Activated CD4-positive, alpha-beta T cell treated with anti-CD3 and anti-CD28 coated beads, Interleukin-2, amount 50 U/mL, for 16 hours (primary cell): Measurements from ENCODE around the gene MMEL1.
"Not testable (repeated sequence)": the region's sequence is repeated elsewhere in the genome, so short reads cannot be mapped to it uniquely, and the experiment has no call there.

Source experiments
- DNase-seq: peaks from one replicate; pipeline ENCODE4 v3.0.0-alpha.2; 2020

The MMEL1 gene

DNA sequence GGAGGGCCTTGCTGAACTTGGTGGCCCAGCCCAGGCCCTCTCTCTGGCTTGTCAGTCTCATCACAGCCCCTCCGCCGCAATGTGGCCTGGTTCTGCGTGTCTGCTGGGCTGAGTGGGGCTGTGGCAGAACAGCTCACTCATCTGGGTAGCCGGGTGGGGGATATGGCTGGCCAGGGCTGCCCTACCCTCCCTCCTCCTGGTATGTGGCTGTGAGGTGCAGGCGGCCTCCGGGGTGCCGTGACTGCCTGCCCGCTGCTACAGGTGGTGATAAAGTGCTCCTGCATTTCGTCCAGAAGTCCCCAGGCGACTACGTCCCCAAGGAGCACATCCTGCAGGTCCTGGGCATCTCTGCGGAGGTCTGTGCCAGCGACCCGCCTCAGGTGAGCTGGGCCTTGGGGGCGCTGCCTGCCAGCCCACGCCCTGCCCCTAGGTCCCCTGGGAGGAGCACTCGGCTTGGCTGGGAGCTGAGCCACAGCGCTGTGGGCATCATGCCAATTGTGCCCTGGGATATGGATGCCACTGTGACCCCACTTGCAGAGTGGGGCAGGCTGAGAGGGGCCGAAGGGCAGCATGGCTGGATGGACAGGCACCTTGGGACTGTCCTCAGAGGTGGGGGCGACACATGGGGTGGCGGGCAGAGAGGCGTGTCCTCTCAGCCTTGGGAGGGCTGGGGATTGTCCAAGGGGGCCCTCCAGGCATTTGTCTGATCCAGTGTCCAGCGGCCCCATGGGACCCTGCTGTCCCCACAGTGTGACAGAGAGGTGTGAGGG lies 44.0 kb downstream of the MMEL1 start:
- DNase-seq, result no peak

DNA sequence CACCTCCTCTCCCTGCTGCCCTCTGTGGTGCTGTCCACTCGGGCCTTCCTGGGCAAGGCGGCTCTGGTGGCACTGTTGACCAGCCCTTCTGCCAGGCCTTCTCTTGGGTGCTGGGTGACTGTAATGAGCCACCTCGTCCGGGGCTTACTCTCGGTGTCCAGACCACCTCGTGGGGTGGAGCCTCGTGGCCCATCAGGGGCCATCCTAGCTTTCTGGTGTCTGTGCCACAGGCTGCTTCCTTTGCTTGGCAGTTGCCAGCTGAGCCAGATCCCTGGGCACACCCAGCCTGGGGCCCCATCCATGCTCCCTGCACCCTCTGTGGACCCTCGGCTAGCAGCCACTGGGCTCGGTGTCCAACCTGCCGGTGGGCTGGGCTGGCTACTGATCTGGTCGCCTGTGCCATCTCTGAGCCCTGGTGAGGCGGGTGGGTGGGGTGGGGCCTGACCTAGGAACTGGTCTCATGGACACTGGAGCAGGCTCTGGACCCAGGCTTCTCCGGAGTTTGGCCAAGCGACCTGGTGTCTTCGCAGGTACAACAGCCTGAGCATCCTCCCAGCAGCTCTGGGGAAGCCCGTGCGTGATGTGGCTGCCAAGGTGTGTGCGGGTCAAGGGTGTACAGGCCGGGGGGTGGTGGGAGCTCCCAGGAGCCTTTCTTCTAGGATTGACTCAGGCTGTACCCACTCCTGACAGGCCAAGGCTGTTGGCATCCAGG lies 44.8 kb downstream of the MMEL1 start:
- no peak for DNase-seq

DNA sequence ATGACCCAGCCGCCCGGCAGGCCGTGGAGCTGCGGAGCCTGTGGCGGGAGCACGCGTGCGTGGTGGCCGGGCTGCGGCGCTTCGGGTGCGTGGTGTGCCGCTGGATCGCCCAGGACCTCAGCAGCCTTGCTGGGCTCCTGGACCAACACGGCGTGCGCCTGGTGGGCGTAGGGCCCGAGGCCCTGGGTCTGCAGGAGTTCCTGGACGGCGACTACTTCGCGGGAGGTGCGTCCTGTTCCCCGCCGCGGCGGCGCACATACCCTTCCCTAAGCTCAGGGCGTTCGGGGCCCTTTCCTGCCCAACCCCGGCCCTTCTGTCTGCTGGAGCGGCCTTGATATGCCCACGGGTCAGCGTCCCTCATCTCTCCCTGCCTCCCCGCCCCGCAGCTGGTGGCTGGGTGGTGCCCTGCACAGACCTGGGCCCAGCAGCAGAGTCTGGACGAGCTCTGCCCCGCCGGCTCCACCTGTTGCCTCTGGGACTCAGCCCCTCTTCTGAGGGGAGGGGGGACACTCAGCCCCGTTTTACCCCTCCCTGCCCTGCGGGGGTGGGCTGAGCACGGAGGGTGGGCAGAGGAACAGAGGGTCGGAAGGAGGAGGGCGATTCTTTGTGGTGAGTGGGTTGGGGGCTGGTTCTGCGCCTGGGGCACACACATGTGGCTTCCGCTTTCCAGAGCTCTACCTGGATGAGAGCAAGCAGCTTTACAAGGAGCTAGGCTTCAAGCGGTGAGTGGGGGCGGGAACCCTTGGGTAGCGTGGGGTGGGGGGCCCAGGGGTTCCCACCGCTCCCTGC lies 45.6 kb downstream of the MMEL1 start:
- DNase-seq, result peak; percentile 12

DNA sequence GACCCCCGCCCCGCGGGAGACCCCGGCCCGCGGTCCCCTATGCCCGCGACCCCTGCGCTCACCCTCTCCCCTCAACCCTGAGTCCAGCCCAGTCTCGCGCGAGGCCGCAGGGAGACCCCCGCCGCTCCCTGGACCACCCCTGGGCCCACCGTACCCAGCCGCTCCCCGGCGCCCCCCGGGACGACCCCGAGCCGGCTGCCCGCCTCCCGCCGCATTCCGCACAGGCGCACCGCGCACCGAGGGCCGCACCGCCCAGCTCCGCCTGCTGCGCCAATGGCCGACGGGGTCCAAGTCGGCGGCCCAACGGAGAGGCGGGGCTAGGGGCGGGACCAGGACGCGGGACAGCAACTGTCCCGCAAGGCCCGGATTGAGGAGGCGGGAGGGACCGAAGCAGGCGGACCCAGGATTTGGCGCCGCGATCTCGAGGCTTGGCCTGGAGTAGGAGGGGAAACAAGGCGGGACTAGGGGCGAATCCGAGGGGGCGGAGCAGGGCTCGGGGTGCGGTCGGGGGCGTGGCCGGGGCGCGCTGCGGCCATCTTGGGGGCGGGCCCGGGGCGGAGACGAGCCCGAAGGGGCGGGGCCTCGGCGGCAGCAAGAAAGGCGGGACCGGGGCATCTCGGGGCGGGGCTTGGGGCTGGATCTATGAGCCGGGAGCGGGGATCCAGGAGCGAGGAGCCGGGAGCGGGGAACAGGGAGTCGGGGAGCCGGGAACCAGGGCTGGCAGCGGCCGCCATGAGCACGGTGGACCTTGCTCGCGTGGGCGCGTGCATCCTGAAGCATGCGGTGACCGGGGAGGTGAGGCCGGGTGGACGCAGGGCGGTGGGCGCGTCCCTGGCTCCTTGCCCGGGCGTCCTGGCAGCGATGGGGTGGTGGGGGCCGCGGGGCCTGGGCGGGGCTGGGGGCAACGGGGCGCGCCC lies 46.4 kb downstream of the MMEL1 start, which contains the start of gene PRXL2B:
Gene PRXL2B, plus strand, starts transcription at position 624 of the 917 bp plus-strand sequence. Its CDS starts 109 bp downstream, at position 733.
- peak; percentile 99 for DNase-seq

DNA sequence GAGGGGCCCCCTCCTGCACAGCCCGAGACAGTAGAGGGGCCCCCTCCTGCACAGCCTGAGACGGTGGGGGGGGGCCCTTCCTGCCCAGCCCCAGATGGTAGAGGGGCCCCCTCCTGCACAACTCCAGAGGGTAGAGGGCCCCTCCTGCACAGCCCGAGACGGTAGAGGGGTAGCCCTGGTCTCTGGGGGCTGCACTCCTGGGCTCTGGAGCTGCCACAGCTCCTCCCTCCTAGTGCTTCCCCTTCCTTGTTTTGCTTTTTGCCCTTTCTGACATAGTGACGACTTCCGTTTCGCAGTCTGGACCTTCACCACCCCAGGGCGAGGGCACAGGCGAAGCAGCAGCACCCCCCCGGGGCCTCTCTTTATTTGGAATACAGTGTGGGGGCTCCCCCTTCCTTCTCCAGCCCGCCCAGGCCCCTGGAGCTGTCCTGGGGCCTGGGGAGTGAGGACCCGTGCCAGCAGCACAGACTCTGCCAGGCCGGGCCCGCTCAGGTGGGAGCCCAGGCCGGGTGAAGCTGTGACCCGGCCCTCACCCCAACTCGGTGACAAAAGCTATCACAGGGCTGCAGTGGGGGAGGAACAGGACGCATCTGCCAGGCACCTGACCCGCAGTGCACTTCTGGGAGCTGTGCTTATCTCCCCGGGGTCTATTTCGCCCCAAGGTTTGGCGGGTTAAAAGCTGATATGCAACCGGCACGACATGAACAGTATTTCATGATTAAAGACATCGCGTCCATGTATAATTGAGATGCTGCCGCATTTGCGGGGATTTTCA lies 47.3 kb downstream of the MMEL1 start:
- peak; percentile 77 for DNase-seq

DNA sequence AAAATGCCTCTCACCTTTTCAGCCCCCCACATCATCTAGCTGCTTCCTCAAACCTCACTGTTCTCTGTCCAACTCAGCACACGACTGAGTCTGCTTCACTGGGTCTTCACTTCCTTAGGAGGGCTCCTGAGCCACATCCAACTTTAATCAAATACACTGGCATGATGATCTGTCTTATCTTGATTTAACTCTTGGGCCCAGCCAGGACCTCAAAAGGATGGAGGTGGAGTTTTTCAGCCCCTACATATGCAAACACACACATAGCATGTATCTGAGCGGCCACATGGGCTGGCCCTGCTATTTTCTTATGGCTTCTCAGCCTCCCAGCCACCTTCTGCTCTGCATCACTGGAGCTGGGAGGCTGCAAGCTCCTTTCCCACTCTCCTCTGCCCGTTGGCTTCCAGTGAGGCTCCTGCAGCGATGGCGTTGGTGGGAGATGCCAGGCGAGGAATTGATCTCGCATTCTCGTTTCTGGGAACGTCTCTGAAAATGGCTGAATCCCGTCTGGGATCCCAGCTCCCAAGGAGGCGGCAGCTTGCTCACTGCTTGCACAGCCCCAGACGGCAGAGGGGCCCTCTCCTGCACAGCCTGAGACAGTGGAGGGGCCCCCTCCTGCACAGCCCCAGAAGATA lies 48.0 kb downstream of the MMEL1 start:
- no peak for DNase-seq

DNA sequence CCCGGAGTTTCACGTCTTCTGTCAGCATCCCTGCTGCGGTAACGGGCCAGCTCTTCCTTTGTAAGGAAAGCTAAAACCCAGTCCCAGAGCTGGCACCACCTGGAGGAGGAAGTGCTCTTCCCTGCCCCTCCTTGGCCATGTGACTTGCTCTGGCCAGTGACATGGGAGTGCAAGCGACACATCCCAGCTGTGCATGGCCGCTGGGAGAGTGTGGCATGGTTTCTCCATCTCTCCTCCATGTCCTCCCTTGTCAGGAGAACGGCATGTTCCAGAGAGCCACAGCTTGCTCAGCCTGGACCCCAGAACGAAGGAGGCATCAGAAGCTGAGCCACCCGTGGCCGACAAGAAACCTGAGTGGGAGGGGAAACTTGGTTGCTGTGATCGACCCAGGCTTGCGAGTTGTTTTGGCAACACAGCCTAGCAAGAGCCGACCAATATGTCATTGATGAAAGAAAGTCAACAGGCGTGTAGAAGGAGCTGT lies 48.9 kb downstream of the MMEL1 start:
- DNase-seq, result no peak

DNA sequence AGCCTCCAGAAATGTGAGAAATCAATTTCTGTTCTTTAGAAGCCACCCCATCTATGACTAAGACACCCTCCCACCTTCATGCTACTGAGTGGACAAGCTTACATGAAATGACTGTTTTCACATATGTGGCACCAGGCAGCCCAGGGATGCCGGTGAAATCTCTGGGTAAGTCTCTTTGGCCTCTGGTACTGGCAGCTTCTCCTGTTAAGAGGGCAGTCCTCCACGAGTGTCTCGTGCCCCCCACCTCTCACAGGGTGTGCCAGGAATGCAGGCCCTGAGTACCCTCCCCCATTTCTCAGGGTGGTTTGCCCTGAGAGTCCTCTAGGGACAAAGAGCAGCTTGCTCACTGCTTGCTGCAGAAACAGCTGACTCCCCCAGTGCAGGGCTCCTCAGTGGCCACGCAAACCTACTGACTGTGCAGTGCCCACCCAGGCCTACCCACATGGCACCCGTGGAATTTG lies 49.5 kb downstream of the MMEL1 start:
- peak; percentile 20 for DNase-seq

DNA sequence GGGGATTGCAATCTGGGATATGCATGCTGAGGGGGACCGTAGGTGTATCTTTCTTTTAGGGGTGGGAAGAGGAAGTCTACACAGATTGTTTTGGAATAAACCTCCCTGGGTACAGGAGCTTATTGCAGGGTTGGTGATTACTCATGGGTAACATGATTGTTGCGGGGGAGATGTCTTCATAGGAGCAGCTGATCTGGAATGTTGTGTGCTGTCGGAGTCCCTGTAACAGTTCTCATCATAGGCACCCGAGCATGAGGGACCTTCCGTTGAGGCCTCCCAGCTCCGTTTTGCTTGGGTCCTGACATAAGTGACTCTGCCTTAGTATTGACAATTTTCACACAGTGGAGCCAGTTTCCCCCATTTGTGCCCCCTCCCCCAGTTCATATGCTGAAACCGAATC lies 50.4 kb downstream of the MMEL1 start:
- no peak for DNase-seq

DNA sequence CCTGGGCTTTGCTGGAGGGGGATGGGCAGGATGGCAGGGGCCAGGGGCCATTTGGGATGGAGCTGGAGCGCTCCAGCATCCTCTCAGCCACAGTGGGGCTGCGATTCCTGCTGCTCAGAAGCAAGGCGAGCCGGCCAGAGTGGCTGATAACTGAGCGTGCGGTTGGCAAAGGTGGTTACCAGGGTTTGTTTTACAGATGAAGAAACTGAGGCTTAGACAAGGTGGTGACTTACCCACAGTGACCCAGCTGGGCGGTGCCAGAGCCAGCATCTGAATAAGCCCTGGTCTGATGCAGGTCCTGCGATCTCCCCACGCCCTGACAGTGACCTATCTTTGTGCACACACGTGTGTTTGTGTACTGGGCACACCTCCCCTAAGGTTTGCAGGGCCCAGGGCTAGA lies 52.1 kb downstream of the MMEL1 start:
- no peak for DNase-seq

DNA sequence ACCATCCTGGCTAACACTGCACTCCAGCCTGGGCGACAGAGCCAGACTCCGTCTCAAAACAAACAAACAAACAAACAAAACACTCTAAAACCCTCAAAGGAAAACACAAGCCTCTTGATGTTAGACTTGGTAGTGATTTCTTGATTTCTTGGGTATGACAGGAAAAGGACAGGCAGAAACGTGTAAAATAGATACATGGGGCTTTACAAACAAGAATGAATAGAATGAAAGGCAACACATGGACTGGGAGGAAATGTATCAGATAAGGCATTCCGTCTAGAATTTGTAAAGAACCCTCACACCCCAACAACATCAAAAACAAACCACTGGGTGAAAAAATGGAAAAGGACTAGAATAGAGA lies 54.1 kb downstream of the MMEL1 start:
- DNase-seq, result no peak

DNA sequence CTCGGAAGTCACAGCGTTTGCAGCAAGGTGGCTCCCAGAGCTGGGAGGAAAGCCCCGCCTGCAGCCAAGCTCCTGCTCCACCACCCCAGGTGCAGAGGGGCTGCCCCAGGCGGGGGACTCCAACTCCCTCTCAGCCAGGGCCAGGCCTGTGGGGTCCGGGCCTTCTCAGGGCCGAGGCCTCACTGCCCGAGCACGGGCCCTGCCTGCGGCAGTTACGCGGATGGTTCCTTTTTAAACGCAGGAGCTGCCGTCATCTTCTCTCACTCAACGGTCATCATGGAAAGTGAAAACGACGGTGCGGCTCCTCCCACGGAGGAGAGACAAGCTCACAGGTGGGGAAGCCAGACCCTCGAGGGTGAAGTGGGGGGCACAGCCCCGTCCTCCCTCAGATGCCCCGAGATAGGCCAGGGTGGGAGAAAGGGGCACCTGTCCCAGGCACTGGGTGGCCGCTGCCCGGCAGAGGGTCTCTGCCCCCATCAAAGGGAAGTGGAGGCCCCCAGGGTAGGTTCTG lies 55.2 kb downstream of the MMEL1 start:
- peak; percentile 48 for DNase-seq

DNA sequence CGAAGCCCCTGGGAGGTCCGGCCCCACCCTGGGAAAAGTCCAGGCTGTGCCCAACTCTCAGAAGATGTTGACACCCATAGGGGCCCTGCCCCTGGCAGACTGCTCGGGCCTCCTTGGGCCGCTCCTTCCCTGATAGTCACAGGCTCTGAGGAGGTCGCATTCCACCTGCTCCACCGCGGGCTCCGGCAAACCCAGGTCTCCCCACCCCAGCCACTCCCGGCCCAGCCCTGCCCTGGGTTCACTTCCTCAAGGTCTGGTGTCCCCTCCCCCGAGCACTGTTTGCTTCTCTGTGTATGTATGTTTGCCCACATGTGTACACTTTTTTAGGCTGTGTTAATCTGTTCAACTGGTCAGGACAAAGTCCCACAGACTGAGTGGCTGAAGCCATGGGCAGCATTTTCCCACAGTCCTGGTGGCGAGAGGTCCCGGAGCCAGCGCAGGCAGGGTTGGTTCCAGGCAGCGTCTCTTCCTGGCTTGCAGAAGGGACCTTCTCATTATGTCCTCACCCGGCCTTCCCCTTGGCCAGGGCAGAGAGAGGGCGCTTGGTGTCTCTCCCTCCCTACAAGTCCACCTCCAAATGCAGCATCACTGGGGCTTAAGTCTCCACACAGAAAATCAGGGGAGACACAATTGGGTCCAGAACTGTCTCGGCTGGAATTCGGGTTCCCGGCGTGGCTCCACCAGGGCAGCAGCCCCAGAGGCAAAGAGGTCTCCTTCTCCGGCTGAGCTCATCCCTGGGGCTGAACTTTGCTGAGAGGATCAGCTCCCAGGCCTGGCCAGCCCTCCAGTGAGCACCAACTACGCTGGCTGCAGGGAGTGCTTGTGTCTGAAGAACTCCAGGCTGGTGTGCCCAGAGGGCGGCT lies 56.8 kb downstream of the MMEL1 start:
- no peak for DNase-seq

DNA sequence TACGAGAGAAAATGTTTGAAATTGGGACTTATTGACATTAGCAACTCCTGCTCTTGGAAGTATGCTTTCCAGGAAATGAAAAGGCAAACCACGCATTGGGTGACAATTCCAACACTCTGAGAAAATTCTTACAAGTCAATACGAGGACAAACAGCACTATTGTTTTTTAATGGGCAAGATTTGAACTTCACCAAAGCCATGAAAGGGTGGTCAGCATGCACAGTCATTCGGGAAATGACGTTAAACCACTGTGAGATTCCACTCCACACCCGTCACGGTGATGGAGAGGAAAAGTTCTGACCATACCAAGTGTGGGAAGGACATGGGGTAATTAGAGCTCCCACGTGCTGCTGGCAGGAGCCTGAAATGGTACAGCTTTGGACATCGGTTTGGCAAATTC lies 58.5 kb downstream of the MMEL1 start:
- no peak for DNase-seq

DNA sequence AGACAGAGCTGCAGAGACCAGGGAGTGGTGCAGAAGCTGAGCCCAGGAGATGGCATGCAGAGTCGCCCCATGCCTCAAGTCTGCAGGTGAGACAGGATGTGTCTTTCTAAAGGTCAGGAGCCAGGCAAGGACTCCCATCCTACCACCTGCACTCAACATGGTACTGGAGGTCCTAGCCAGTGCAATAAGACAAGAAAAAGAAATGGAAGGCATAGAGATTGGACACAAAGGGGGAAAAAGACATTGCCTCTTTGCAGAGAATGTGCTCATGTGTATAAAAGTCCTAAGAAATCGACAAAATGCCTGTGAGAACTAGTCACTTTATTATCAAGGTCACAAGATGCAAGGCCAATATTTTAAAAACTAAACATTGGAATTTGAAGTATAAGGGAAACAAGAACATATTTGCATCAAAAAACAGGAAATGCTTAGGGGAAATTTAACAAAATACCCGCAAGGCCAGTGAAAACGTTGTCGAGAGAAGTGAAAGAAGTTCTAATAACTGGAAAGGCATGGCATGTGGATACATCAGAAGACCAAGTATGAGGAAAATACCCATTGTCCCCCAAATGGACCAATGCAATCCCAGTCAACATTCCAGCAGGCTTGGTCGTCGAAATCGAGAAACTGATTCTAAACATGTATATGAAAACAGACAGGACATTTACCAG lies 59.4 kb downstream of the MMEL1 start:
- DNase-seq, result no peak

DNA sequence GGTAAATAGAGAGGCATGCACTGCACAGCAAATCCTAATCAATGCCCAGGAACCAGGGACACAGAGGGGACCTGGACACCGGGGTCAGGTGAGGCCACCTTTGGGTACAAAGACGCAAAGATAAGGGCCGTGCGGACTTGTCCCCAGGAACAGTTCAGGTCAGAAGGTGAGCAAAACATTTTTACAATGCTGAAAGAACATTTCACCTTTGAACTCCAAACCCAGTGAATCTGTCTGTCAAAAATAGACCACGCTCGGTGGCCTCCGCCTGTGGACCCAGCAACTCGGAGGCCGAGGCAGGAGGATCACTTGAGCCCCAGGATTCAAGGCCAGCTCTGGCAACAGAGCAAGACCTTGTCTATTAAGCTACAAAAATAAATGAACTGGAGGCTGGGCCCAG lies 61.5 kb downstream of the MMEL1 start:
- DNase-seq, result no peak

DNA sequence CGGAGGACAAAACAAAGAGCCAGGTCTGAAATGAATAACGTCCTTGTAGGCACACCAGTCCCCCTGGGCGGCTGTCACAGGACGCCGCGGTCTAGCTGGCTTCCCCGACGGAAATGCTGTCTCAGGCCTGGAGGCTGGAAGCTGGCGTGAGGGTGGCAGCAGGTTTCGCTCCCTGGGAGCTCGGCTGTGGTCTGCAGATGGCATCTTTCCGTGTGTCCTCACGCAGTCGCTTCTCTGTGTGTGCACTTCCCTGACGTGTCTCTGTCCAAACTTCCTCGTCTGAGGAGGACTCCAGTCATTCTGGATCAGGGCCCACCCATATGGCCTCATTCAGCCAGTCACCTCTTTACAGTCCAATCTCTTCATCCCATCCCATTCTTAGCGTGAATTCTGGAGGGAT lies 62.5 kb downstream of the MMEL1 start:
- DNase-seq, result no peak

DNA sequence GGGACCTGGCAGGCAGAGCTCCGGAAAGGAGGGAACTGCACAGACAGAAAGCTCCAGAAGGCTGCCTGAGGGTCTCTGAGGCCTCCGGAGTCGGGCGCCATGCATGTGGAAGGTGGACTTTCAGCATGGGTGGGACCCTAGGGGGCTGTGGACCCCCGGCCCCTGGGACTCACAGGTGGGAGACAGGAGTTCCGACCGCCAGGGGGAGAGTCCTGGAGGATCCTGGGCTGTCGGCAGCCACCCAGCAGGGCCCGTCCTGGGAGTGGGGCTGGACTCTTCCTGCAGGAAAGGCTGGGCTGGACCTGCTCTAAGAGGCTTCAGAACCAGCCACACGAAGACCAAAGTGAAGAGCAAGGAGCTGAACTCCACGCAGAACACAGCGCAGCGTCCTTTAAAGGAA lies 63.1 kb downstream of the MMEL1 start:
- DNase-seq, result not testable (repeated sequence)

DNA sequence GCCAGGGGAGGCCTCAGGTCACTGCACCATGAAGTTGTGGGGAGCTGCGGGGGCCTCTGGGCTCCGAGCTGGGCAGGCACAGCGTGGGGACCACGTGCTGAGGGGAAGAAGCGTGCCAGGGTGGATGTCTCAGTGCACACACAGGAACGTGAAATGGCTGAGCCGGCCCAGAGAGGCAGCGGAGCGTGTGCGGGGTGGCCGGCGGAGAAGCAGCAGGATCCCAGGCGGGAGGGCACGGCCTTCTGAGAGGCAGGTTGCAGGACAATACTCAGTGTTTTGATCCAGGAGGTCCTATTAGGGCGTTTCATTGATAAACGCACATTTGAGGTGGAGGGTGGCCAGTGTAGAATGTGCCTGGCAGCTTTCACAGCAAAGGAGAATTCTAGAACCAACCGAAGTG lies 63.8 kb downstream of the MMEL1 start:
- DNase-seq, result no peak
